Neuron (in vitro differentiated cells): ENCODE measurements around the gene IL10RB.

Experiments
- H2AFZ ChIP-seq: one replicate; pipeline ENCODE4 v1.6.1; 2013; ENCODE audit warnings: low read depth, mild to moderate bottlenecking, inconsistent platforms, low read length, moderate library complexity
- H3K27me3 ChIP-seq: one replicate; pipeline ENCODE4 v1.6.1; 2013; ENCODE audit warnings: low read length; ENCODE audit not compliant: insufficient read depth
- H3K36me3 ChIP-seq: one replicate; pipeline ENCODE4 v1.6.1; 2013; ENCODE audit warnings: low read length; ENCODE audit not compliant: insufficient read depth
- H3K4me1 ChIP-seq: one replicate; pipeline ENCODE4 v1.6.1; 2013; ENCODE audit warnings: low read length; ENCODE audit not compliant: insufficient read depth
- H3K4me3 ChIP-seq: 2 replicates; pipeline ENCODE4 v1.5.1; 2013; ENCODE audit warnings: mild to moderate bottlenecking, low read length, moderate library complexity
- H3K9me3 ChIP-seq: one replicate; pipeline ENCODE4 v1.6.1; 2013; ENCODE audit warnings: low read length

IL10RB gene

GRCh38 chr21:33301632-33302002 lies 35.5 kb downstream of the IL10RB start:
- Histone ChIP-seq H3K9me3 (no peaks in the 10 kb centered on the region), H3K27me3 (no peaks in the 10 kb centered on the region), H3K4me1 (no peaks in the 10 kb centered on the region), H3K4me3 (no peak overlapping the region), H3K36me3 (no peaks in the 10 kb centered on the region), H2AFZ (no peak overlapping the region)

- Histone ChIP-seq H2AFZ (no peak overlapping the region), H3K36me3 (no peaks in the 10 kb centered on the region), H3K27me3 (no peaks in the 10 kb centered on the region), H3K9me3 (no peaks in the 10 kb centered on the region), H3K4me1 (no peaks in the 10 kb centered on the region), H3K4me3 (no peak overlapping the region)
Observed at GRCh38 chr21:33302055-33302454, 35.9 kb downstream of the IL10RB start.

GRCh38 chr21:33302796-33303195 lies 36.6 kb downstream of the IL10RB start:
- Histone ChIP-seq H3K4me1 (no peaks in the 10 kb centered on the region), H3K4me3 (no peak overlapping the region), H3K9me3 (no peaks in the 10 kb centered on the region), H3K27me3 (no peaks in the 10 kb centered on the region), H3K36me3 (no peaks in the 10 kb centered on the region), H2AFZ (no peak overlapping the region)

- Histone ChIP-seq H3K9me3 (no peaks in the 10 kb centered on the region), H3K4me1 (no peaks in the 10 kb centered on the region), H2AFZ (no peak overlapping the region), H3K4me3 (no peak overlapping the region), H3K36me3 (no peaks in the 10 kb centered on the region), H3K27me3 (no peaks in the 10 kb centered on the region)
Observed at GRCh38 chr21:33305344-33305671, 39.1 kb downstream of the IL10RB start.

- Histone ChIP-seq H3K4me3 (no peak overlapping the region), H3K36me3 (no peaks in the 10 kb centered on the region), H3K9me3 (no peaks in the 10 kb centered on the region), H3K4me1 (no peaks in the 10 kb centered on the region), H2AFZ (no peak overlapping the region), H3K27me3 (no peaks in the 10 kb centered on the region)
Observed at GRCh38 chr21:33305938-33306337, 39.8 kb downstream of the IL10RB start.

- H3K9me3 ChIP-seq: no peaks in the 10 kb centered on the region
- H3K4me1 ChIP-seq: no peaks in the 10 kb centered on the region
- H2AFZ ChIP-seq: no peak overlapping the region
- no peaks in the 10 kb centered on the region for H3K27me3 ChIP-seq
- no peak overlapping the region for H3K4me3 ChIP-seq
- H3K36me3 ChIP-seq: no peaks in the 10 kb centered on the region
Observed at GRCh38 chr21:33308586-33309490, 42.7 kb downstream of the IL10RB start.

- no peaks in the 10 kb centered on the region for H3K36me3 ChIP-seq
- H3K4me3 ChIP-seq: no peak overlapping the region
- H3K27me3 ChIP-seq: no peaks in the 10 kb centered on the region
- H3K9me3 ChIP-seq: no peaks in the 10 kb centered on the region
- H2AFZ ChIP-seq: no peak overlapping the region
- no peaks in the 10 kb centered on the region for H3K4me1 ChIP-seq
Observed at GRCh38 chr21:33309778-33310177, 43.6 kb downstream of the IL10RB start.

GRCh38 chr21:33312121-33312520 lies 46.0 kb downstream of the IL10RB start:
- no peaks in the 10 kb centered on the region for H3K27me3 ChIP-seq
- no peaks in the 10 kb centered on the region for H3K36me3 ChIP-seq
- no peaks in the 10 kb centered on the region for H3K9me3 ChIP-seq
- H3K4me1 ChIP-seq: no peaks in the 10 kb centered on the region
- H3K4me3 ChIP-seq: no peak overlapping the region
- no peak overlapping the region for H2AFZ ChIP-seq

- Histone ChIP-seq H3K4me3 (no peak overlapping the region), H2AFZ (no peak overlapping the region), H3K4me1 (no peaks in the 10 kb centered on the region), H3K27me3 (no peaks in the 10 kb centered on the region), H3K36me3 (no peaks in the 10 kb centered on the region), H3K9me3 (no peaks in the 10 kb centered on the region)
Observed at GRCh38 chr21:33313183-33313582, 47.0 kb downstream of the IL10RB start.

- Histone ChIP-seq H2AFZ (no peak overlapping the region), H3K36me3 (no peaks in the 10 kb centered on the region), H3K4me1 (no peaks in the 10 kb centered on the region), H3K9me3 (no peaks in the 10 kb centered on the region), H3K4me3 (no peak overlapping the region), H3K27me3 (no peaks in the 10 kb centered on the region)
Observed at GRCh38 chr21:33313611-33314010, 47.4 kb downstream of the IL10RB start.

GRCh38 chr21:33314111-33314510 lies 47.9 kb downstream of the IL10RB start:
- Histone ChIP-seq H3K36me3 (no peaks in the 10 kb centered on the region), H3K4me3 (no peak overlapping the region), H3K9me3 (no peaks in the 10 kb centered on the region), H3K4me1 (no peaks in the 10 kb centered on the region), H3K27me3 (no peaks in the 10 kb centered on the region), H2AFZ (no peak overlapping the region)

- Histone ChIP-seq H3K27me3 (no peaks in the 10 kb centered on the region), H2AFZ (no peak overlapping the region), H3K4me3 (no peak overlapping the region), H3K4me1 (no peaks in the 10 kb centered on the region), H3K9me3 (no peaks in the 10 kb centered on the region), H3K36me3 (no peaks in the 10 kb centered on the region)
Observed at GRCh38 chr21:33315946-33316710, 50.0 kb downstream of the IL10RB start.

- Histone ChIP-seq H3K27me3 (no peaks in the 10 kb centered on the region), H3K4me1 (no peaks in the 10 kb centered on the region), H2AFZ (no peak overlapping the region), H3K36me3 (no peaks in the 10 kb centered on the region), H3K4me3 (no peak overlapping the region), H3K9me3 (no peaks in the 10 kb centered on the region)
Observed at GRCh38 chr21:33317145-33317544, 51.0 kb downstream of the IL10RB start.
